Activated CD8-positive, alpha-beta memory T cell treated with anti-CD3 and anti-CD28 coated beads, Interleukin-2, amount 50 U/mL, for 24 hours (primary cell): ENCODE results near the gene RSPH3.
"Not testable (repeated sequence)": the region's sequence is repeated elsewhere in the genome, so short reads cannot be mapped to it uniquely, and the experiment has no call there.

Experiments
- DNase-seq: peaks from one replicate; pipeline ENCODE4 v3.0.0-alpha.2; 2020; ENCODE audit errors: extremely low read depth

RSPH3 gene

GRCh38 chr6:158999666-159000403, at the start of gene RSPH3:
Gene RSPH3, minus strand, starts transcription at chr6:159000202. Its CDS starts 652 bp downstream, at chr6:158999550.
- peak; percentile 86 for DNase-seq

GRCh38 chr6:159047891-159048685, 48.1 kb upstream of the RSPH3 start:
- DNase-seq, result no peak

GRCh38 chr6:159045801-159046200, 45.8 kb upstream of the RSPH3 start:
- no peak for DNase-seq

- peak; percentile 76 for DNase-seq
Measured at GRCh38 chr6:159044899-159045727, 45.1 kb upstream of the RSPH3 start, which contains the start of gene TAGAP. Gene TAGAP, minus strand, starts transcription at chr6:159044991. Its CDS starts 845 bp downstream, at chr6:159044146.

- no peak for DNase-seq
Measured at GRCh38 chr6:159043947-159044346, 43.9 kb upstream of the RSPH3 start.

- no peak for DNase-seq
Measured at GRCh38 chr6:159043251-159043650, 43.2 kb upstream of the RSPH3 start.

GRCh38 chr6:159042826-159043181, 42.8 kb upstream of the RSPH3 start:
- DNase-seq, result no peak

- no peak for DNase-seq
Measured at GRCh38 chr6:159042003-159042825, 42.2 kb upstream of the RSPH3 start.

GRCh38 chr6:159041181-159041580, 41.2 kb upstream of the RSPH3 start:
- DNase-seq, result no peak

GRCh38 chr6:159039885-159040258, 39.9 kb upstream of the RSPH3 start:
- no peak for DNase-seq

- DNase-seq, result no peak
Measured at GRCh38 chr6:159038914-159039884, 39.2 kb upstream of the RSPH3 start.

- DNase-seq, result not testable (repeated sequence)
Measured at GRCh38 chr6:159038318-159038717, 38.3 kb upstream of the RSPH3 start.

- no peak for DNase-seq
Measured at GRCh38 chr6:159037756-159038290, 37.8 kb upstream of the RSPH3 start.

- no peak for DNase-seq
Measured at GRCh38 chr6:159036673-159037072, 36.7 kb upstream of the RSPH3 start.

- DNase-seq, result no peak
Measured at GRCh38 chr6:159035891-159036290, 35.9 kb upstream of the RSPH3 start.

GRCh38 chr6:159033160-159034049, 33.4 kb upstream of the RSPH3 start:
- no peak for DNase-seq

- no peak for DNase-seq
Measured at GRCh38 chr6:159031846-159032245, 31.8 kb upstream of the RSPH3 start.

- DNase-seq, result no peak
Measured at GRCh38 chr6:159030168-159030567, 30.2 kb upstream of the RSPH3 start.

- not testable (repeated sequence) for DNase-seq
Measured at GRCh38 chr6:159025224-159025623, 25.2 kb upstream of the RSPH3 start.
